Inferior parietal cortex (tissue), 1 donor: ENCODE results near the gene RTP3.
"Not testable (repeated sequence)": the region's sequence is repeated elsewhere in the genome, so short reads cannot be mapped to it uniquely, and the experiment has no call there.

Source experiments
- DNase-seq: peaks from one replicate; pipeline ENCODE4 v3.0.0-alpha.2; 2016; ENCODE audit errors: extremely low spot score

Gene RTP3

DNA sequence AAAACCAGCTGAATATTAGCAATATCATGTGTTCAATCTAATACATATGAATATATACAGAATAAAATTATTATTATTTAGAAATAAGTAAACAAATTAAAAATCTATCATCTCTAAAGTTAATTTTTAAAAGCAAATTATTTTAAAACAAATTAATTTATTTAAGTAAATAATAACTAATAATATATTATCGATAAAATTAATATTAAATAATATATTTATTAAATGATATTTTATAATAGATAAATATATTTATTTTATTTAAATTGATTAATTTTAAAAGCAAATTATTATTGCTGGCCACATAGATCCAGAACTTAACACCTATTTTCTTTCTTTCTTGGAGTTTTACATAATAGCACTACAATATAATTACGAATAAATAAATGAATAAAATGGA is 22.2 kb downstream of the RTP3 start:
- DNase-seq: no peak

DNA sequence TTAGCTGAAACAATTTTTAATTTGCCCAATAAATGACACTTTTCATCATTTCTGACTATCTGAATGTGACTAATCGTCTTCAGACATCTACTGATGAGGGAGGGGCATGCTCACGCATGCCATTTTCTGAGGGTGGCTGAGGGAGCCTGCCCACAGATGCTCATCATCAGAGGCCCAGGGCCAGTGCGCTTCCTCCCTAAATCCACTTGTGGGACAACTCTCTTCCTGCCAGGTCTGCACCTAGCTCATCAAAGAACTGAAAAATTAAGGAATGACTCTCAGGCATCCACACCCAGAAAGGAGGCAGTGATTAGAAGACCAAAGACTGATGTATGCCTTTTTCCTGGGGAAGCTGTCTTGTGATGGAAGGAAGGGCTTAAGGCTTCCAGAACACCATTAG is 22.8 kb downstream of the RTP3 start:
- DNase-seq: no peak

DNA sequence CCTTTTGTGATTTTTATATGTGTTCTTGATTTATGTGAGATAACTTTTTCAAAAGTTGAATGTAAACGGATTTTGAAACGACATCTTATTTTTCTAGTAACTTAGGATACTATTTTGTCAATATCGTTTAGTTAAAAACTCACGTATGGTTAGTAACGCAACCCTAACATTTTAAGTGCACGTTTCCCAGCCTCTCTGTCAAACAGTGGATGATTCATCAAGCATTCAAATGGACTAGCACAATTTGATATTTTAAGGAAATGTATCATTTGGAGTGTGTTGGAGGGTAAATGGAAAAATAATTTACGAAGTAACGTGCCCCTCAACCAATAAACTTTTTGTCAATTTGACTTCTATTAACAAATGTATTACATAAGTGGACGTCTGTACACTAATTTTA is 23.3 kb downstream of the RTP3 start:
- DNase-seq: no peak

DNA sequence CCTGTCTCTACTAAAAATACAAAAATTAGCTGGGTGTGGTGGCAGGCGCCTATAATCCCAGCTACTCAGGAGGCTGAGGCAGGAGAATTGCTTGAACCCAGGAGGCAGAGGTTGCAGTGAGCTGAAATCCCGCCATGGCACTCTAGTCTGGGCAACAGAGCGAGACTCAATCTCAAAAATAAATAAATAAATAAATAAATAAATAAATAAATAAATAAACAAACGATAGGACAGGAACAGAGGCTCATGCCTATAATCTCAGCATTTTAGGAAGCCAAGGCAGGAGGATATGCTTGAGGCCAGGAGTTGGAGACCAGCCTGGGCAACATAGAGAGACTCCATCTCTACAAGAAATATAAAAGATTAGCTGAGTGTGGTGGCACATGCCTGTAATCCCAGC is 24.4 kb downstream of the RTP3 start:
- DNase-seq: not testable (repeated sequence)

DNA sequence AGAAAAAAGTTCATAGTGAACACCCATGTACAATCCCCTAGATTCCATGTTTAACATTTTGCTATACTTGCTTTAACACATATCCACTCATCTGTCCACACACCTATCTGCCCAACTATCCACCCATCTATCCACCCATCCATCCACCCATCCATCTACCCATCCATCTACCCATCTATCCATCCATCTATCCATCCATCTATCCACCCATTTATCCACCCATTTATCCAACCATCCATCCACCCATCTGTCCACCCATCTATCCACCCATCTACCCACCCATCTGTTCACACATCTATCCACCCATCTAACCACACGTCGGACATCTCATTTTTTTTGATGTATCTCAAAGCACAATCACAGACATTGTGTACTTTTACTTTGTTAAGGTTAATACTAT is 25.8 kb downstream of the RTP3 start:
- DNase-seq: no peak

DNA sequence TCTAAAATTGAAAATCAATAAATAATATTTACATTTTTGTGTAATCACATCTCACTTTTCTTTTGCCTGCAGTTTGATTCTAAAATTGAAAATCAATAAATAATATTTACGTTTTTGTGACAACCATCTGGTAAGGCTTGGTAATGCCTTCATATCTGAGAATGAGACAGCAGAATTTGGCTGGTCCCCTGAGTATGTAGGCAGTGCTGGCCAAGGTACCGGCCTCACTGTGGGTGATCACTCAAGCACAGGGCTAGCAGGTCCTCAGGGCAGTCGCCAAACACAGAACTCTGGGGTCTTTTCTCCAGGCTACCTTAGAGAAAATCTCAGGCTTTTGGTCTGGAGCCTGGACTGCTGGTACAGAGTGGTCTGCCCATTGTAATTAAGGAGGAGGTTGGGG is 26.2 kb downstream of the RTP3 start:
- no peak for DNase-seq

DNA sequence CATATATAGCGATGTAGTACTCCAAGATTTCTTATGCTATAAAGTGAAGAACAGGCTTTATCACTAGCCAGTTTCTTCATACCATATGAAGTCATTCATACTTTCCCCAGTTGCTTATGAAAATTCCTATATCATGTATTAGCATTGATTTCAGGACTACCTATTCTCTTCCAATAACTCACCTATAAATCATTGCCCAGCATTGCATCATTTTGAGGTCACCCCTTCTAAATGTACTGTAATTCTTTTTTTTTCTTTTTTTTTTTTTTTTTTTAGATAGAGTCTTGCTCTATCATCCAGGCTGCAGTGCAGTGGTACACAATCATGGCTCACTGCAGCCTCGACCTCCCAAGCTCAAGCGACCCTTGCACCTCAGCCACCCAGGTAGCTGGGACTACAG is 27.1 kb downstream of the RTP3 start:
- no peak for DNase-seq

DNA sequence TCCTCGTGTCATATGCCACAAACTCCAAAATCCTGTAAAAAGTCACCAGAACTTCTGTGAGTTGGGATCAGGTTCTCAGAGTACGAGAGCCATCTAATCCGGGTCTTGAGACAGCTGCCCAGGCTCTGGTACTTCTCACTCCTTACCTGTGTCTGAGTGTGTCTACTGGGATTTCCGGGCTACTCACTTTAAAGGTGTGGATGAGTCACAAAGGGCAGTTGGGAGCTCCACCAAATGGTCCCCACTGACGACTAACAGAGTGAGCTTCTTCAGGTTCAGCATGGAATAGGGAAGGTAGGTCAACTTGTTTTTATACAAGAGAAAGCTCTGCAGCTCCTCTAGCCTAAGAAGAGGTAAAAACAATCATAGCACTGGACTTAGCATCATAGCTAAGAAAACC is 29.5 kb downstream of the RTP3 start:
- DNase-seq: no peak

DNA sequence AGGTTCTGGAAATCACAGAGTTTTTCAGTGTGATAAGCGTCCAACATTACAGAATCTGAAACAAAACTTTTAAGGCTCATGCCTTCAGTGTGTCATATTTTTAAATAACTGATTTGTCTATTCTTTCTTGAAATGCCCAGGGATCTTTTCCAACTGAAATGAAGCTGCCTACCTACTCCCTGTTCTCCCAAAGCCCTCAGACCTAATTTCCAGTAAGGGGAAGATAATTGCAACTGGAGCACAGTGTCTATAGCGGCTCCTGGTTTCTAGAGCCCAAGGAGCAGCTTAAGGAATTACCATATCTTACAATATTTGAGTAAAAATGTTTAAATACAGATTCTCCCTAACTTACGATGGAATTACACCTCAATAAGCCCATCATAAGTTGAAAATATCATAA is 35.3 kb downstream of the RTP3 start:
- DNase-seq: no peak

DNA sequence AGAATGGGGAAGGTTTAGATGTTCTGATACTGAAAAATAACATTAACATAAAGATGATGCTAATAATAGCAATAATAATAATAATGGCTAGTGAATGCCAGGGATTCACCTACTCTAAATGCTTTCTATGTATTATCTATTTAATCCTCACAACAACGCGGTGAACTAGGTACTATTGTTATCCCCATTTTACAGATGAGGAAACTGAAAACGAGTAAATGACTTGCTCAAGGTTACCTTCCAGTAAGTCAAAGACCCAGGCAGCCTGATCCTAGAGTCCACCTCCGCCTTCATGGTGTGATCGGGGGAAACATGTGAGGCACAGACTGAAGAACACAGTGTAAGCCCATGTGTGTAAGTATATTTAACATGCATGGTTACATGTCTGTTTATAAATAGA is 38.0 kb downstream of the RTP3 start:
- DNase-seq: no peak

DNA sequence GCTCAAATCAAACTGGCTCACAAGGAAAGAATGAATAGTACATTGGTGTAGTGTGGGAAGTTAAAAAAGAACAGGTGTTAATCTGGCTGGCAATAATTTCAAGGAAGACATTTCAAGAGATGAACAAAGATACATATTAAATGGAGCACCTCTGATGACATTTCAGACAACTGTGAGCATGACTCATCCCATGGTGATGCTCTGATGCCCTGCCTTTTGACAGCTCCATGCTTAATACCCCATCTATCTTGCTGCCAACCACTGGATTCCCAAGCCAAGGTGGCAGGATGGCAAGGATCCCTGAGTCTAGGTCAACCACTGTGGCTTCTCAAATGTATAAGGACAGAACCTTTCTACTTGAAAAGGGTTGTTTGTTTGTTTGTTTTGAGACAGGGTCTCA is 39.0 kb downstream of the RTP3 start:
- no peak for DNase-seq

DNA sequence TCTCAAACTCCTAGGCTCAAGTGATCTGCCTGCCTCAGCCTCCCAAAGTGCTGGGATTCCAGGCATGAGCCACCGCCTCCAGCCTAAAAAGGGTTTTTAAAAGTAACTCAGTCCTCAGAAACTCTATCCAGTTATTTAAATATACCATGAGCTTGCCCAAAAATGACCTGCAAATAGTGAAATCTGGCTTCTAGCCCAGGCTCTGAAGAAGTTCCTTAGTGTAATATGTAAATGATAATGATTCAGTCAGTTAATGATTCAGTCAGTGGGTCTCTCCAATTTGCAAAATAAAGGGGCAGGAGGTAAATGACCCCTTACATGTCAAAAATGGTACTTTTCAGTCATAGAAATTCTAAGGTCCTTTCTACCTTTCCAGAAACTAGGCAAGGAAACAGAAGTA is 39.5 kb downstream of the RTP3 start:
- no peak for DNase-seq

DNA sequence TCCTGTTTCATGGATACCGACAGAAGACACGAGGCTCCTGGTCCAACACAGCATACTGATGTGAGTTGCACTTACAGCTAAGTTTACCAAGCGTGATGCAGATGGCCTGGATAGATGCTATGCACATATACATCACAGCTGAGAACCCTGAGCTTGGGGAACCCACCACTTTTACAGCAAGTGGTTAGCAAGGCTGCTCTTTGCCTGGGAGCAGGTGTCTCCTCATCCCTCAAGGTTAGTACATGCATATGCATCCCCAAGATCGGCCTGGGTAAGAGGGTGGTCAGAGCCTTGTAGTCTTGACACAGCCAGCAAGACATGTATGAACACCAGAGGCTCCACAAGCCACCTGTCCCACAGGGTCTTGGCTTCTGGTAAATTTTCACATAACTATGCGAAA is 40.0 kb downstream of the RTP3 start:
- no peak for DNase-seq

DNA sequence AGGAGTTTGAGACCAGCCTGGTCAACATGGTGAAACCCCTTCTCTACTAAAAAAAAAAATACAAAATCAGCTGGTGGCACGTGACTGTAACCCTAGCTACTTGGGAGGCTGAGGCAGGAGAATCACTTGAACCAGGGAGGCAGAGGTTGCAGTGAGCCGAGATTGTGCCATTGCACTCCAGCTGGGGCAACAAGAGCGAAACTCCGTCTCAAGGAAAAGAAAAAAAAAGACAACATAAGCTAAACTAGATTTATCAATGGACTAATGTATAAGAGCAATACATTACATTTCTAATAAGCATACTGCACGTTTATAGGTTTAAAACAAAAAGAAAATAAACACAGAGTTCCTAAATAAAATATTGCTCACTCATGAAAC is 40.6 kb downstream of the RTP3 start:
- not testable (repeated sequence) for DNase-seq

DNA sequence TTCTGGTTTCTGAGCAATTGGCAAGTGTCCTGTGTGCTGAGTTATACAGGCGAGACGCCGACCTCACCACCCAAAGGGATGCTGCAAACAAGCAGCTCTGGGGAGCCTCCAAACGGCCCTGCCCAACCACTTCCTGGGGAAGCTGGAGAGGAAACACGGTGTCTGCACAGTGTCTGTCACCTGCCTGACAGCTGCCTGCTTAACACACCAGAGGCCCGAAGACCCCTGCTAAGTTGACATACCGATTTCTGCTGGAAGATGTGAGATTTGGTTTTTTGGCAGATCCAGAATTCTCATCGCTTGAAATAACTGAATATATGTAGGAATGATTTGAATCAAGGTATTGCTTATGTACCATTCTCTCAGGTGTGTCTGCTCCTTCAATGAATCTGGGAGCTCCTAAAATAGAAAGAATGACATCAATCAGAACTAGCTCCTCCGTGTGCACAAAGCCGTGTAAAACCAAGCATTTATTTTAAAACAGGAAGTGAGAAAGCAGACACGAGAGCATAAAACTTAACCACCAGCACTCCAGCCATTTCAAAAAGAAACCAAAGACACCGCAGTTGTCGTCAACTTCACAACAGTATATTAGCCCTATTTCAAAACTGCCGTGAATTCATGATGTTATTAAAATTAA is 41.1 kb downstream of the RTP3 start:
- DNase-seq: no peak

DNA sequence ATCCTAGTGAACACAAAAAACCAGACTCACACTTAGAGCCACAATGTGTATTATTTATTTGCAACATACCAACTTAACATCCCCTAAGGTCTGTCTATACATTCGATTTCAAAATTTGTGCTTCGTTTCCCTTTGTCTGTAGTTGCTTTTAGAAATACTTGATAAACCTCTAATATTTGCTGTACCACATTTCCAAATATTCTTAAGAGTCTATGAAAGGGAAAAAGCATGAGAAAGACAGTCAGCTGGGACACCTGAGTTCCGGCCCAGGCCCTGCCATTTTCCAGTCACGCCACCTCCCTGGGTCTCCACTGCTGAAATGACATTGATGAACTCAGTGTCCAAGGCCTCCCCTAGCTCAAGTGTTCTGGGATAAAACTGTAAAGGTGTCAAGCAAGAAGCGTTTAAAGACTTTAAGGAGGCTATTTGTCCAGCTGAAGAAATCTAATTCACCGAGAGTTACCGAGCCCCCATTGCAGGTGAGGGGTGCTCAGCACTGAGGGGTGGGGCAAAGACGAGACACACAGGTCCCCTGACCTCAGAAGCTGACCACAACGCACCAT is 41.7 kb downstream of the RTP3 start:
- DNase-seq: no peak

DNA sequence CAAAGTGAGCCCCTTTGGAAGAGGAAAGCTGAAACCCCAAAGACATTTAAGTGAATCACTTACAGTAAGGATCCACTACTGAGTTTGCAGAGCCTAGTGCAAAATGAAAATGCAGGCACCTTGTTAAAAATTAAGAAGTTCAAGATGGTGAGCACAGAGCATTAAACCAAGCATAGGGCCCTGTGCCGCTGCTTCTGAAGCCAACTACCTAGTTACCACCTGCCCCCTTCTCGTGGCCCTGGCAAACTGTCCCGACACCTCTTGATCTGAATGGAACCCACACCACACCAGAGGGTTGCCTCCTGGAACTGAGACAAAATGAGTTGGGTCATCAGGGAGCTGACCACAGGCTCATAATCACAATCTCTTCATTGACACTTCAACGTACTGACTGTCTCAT is 42.8 kb downstream of the RTP3 start:
- no peak for DNase-seq

DNA sequence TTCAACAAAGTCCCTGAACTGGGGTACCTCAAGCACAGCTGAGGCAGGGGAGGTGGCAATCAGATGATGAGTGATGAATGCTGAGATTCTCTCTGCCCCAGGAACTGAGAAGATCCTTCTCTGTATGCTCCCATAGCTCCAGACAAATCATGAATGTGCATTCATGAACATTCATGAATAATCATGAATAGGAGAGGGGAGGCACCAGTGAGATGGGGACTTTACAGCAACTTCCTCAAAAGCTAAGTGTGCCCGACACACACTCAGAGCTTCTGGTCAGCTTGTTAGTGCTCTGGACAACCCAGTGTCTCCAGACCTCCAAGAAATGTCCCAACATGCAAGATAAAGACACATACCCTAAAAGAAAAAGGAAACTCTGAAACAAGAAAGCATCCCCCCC is 44.1 kb downstream of the RTP3 start:
- no peak for DNase-seq

DNA sequence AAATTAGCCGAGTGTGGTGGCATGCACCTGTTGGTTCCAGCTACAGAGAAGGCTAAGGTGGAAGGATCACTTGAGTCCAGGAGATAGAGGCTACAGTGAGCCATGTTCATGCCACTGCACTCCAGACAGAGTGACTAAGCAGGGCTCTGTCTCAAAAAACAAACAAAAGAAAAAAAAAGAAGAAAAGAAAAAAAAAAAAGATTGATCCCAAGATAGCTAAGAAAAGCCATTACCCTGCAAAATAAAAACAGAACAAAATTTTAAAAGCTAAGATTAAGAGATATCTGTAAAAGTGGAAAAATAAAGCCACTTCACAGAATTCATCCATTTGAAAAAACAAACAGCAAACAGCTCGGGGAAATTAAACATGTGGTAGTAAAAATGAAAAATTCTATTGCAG is 44.6 kb downstream of the RTP3 start:
- no peak for DNase-seq

DNA sequence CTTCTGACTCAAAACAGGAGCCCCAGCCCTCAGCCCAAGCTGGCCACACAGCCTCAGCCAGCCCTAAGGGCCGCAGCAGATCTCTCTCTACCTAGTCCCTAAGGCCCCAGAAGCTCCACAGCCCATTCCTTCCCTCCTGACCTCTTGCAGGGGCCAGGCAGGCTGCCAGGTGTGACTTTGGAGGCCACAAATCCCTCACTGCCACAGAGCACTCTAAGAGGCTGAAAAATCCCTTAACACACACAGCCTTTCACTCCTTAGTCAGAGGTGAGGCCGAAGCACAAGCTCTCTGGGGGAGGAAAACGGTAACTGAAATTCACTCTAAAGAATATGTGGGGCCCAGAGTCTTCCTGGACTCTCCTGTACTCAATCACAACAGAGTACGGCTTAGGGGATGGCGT is 45.0 kb downstream of the RTP3 start:
- DNase-seq: no peak

DNA sequence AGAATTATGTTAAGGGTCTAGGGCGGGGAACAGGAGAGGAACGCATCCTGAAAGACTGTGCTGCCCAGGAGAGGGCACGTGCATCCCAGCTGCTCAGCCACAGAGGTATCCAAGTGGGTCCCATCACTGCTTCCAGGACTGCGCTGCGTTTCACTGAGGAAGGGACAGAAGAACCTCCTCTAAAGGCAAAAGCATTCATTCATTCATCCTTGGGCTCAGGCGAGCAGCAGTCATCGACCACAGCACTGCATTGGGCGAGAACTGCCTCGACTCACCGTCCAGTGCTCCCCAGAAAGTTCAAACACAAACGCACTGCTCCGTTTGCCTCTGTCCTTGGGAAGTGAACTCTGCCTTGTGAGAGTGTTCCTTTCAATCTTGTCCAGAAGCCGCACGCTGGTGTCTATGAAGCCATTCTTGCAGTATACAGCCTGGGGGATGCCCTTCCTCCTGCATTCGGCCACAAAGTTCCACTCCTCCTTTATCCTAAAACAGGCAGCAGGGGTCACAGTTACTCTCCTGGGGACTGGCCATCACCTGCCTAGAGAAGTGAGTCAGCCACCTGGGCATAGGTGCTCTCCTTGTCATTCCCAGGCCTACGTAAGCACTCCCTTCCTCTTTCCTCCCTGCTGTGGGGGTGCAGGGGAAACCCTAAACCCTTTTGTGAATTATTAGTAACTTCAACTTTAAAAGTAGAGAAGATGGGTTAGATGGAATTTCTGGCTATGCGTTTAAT is 47.2 kb downstream of the RTP3 start:
- no peak for DNase-seq

DNA sequence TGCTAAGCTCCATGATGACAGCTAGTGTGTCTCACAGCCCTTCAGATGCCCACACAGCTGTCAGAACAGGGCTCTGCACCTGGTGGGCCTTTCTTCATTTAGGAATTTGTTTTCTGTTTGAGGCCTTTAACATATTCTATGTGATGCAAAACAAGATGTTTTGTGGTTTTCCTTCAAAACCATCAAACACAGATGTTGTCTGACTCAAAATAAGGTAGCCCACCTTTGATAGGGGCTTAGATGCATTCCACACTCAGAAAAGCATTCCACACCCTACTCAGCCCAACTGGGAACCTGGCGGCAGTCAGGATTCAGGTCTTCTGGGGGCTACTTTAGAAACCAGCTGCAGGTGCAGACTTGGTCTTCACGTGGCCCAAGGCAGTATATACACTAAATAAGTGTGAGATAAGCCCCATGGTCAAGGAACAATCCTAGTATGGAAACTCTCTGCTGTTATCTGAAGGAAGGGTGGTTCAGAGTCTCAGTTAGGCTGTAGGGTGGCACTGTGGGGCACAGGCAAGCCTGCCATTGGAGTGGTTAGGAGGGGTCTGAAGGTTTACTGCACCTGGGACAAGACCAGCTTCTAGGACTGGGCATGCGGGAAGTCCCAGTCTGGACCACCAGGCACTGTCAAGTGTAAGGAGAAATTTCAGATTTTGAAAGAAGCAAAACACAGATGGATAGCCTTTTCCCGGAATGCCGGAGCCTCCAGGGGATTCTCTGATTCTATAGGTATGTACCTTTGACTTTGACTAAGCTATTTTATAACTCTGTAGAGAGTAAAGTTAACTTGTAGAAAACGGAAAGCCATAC is 48.2 kb downstream of the RTP3 start:
- no peak for DNase-seq
